NCI-H2107 treated with DMSO at 0.1 percent for 48 hours (cell line): ENCODE results near the gene PDZD4.

ENCODE experiments used
- DNase-seq: peaks from one replicate; lab custom pipeline; 2025; ENCODE audit not compliant: unreplicated experiment; lab: John Stamatoyannopoulos, UW

The PDZD4 gene, protein sequence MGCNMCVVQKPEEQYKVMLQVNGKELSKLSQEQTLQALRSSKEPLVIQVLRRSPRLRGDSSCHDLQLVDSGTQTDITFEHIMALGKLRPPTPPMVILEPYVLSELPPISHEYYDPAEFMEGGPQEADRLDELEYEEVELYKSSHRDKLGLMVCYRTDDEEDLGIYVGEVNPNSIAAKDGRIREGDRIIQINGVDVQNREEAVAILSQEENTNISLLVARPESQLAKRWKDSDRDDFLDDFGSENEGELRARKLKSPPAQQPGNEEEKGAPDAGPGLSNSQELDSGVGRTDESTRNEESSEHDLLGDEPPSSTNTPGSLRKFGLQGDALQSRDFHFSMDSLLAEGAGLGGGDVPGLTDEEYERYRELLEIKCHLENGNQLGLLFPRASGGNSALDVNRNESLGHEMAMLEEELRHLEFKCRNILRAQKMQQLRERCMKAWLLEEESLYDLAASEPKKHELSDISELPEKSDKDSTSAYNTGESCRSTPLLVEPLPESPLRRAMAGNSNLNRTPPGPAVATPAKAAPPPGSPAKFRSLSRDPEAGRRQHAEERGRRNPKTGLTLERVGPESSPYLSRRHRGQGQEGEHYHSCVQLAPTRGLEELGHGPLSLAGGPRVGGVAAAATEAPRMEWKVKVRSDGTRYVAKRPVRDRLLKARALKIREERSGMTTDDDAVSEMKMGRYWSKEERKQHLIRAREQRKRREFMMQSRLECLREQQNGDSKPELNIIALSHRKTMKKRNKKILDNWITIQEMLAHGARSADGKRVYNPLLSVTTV

GRCh38 chrX:153829799-153830639, at the start of gene PDZD4:
TSS of gene PDZD4 (minus strand) at chrX:153830544. CDS start at chrX:153830298, 246 bp downstream.
- no peak for DNase-seq

DNA sequence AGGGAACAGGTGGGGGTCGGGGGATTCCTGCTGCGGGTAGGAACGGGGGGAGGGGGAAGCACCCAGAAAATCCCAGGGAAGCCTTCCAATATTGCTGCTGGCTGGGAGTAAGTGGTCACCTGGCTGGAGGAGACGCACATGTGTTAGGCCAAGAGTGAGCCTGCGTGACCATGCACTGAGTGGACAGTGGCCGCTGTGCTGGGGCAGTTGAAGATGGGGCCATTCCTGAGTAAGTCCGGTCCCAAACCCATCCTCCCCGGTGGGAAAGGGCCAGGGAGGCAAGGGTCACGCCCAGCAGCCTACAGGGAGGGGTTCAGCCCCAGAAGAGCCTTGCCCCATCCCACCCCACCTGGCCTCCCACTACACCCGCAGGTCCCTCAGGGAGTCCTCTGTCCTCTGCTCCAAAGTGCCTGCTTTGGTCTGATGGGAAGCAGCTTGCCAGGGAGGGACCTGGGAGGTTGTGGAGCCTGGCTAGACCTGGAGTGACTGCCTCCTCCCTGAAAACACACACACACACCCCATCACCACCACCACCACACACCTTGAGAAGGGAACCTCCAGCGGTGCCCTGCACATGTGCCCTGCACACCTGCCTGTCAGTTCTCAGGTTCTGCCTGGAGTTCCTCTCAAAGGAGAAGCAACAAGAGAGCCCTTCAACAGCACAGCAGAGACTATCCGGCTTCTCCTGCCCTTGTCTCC, 49.5 kb upstream of the PDZD4 start:
- peak; percentile 83 for DNase-seq

DNA sequence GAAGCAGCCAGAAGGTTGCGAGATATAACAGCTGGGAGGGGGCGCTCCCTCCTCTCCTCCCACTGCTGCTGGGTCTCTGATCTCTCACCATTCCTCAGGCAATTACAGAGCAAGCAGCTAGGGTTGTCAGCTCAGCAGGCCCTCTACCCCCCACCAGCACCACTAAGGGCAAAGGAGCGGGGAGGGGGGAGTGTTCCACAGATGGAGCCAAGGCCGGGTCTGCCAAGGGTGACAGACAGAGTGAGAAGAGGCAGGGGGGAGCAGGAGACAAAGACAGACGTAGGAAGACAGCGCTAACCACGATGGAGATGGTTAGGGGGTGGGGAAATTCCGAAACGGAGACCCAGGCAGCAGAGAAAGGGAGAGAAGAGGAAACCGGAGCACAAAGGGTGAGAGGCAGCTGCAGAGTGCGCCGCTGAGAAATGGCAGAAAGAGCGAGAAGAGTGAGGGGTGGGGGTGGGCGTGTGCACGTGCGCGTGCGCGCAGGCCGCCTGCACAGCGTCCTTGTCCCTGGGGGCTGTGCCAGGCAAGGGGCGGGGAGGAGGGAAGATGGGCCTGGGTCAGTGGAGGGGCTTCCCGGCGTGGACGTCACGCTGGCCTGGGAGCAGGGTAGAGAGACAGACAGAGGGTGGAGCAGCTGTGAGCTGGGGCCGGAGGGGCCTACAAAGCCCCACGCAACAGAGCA, 48.8 kb upstream of the PDZD4 start:
- peak; percentile 96 for DNase-seq

- DNase-seq: no peak
These were observed 48.0 kb upstream of the PDZD4 start for GRCh38 chrX:153878345-153878744.

DNA sequence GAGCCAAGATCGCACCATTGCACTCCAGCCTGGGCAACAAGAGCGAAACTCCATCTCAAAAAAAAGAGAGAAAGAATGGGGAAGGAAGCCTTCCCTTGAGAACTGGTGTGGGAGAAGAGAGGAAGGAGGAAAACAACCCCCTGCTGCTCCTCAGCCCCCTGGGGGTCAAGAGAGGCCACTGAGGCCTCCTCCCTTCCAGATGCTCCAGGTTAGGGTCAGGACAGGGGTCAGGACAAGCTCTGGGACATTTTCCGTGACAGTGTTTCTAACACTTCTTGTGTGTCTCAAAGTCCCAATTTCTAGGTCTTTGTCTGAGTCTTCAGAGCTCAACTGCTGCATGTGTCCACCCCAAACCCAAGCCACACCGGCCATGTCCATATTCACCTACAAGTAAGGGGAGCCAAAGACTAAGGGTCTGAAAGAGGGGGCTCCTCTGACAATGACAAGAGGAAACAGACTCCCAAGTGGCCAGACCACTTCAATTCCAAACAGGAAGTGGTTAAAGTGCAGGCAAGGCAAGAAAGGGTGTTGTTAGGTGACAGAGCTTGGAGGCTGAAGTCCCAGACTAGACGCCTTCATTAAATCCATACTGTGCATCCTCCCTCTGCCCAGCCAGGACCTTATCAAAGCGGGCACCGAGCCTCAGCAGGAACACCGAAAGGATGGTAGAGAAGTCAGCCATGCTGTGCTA, 47.4 kb upstream of the PDZD4 start:
- DNase-seq: no peak

GRCh38 chrX:153876112-153876491, 45.8 kb upstream of the PDZD4 start:
- DNase-seq: no peak

DNA sequence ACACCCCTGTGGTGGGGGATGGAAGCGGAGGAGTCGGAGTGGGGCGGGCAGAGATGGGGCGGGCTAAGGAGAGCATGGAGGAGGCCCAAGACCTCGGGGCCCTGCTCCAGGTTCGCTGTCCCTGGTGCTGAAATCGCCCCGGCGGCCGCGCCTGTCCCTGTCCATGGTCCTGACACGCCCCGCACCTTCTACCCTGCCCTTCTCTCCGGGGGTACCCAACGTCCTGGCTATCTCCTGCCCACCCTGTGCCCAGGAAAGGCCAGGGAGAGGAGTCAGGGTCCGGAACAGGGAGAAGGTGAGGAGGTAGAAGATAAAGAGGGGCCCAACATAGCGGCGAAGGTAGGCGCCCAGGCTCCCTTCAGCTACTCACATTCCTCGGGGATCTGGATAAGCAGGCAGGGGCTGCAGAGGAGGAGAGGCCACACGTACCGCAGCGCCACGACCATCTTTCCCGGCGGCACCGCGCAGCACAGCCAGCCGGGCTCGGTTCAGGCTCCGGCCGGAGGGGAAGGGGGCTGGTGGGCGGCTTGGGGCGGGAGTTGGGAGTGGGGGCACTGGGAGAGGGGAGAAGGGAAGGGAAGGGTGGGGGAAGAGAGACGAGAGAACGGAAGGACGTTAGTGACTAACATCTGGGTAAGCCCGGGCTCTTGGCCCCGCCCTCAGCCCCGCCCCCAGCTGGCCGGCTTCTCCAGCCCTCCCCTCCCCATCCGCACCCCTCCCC, 45.2 kb upstream of the PDZD4 start:
- no peak for DNase-seq

- no peak for DNase-seq
These were observed 44.2 kb upstream of the PDZD4 start for GRCh38 chrX:153874366-153875125.

DNA sequence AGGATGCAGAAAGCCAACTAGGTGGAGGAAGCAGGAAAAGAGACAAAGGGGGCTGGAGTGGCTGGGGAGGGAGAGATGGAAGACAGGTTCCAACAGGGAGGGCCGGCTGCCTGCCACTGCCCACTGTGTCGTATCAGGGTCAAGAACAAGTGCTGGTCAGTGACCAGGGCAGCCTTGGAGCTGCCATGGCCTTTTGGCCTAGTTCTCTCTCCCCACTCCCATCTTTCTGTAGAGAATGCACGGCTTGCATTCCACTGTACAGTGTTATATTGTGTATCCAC, 43.7 kb upstream of the PDZD4 start:
- DNase-seq: no peak

DNA sequence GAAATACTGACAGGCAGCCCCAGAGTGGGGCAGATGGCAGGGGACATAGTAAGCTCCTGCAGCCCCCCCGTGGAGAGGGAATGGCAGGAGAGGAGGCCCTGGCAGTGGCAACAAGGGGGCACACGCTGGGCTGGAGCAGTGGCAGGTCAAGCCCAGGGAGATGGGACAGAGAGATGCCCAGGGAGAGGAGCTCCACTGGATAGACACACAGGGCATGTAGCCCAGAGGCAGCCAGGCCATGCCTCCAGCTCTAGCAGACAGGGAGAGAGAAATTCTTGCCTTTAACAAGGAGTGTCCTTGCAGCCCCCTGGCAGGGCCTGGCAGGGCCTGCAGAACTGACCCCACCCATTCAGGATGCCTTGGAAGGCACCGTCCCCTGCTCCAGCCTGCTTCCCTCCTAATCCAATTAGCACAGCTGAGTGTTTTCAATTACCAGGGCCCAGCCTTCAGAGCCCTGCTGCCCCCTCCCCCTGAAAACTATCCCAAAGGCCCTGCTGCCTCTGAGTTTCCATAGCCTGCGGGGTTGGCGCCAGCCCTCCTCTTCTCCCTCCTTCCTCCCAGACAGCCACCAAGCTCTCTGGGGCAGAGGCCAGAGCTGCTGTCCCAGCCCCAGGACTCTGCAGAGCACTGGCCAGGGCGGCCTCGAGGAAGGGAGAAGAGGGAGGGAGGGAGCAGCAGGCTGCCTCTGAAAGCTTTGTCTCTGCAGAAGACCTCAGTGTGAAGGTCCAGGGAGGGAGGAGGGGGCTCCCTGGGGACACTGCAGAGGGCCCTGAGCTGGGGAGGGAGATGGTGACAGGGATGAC, 43.1 kb upstream of the PDZD4 start:
- DNase-seq: no peak

DNA sequence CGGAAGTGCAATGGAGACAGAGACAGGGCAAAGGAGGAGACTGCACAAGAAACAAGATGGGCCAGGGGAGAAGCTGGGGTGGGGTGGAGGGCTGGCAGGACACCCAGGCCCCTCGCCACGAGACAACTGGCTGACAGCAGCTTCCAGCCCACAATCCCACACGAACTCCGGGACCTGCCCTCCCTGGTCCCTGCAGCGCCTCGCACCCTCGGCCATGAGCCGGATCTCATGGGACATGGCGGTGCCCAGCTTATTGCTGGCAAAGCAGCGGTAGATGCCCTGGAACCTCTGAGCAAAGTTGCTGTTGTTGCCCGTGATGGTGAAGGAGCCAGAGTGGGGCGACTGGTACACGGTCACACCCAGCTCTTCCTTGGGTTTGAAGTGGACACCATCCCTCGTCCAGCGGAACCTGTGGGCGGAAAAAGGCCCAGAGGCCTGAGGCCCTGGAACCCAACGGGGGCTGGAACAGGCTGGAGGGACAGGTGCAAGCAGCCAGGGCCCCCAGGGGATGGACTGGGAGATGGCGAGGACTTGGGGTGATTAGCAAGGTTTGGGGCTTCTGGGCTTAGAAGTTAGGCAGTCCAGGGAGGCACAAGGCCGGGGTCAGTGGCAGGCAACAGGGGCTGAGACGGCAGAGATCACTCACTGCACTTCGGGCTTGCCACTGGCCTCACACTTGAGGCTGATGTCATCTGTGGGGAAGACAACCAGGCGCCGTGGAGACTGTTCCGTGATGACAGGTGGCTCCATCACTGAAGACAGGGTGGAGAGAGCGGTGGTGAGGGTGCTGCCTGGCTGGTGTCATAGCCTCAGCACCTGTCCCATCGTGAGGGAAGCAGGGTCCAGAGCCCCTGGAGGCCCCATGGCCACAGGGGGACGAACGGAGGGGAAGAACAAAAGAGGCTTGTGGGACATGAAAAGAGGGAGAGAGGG, 41.9 kb upstream of the PDZD4 start:
- DNase-seq: no peak

DNA sequence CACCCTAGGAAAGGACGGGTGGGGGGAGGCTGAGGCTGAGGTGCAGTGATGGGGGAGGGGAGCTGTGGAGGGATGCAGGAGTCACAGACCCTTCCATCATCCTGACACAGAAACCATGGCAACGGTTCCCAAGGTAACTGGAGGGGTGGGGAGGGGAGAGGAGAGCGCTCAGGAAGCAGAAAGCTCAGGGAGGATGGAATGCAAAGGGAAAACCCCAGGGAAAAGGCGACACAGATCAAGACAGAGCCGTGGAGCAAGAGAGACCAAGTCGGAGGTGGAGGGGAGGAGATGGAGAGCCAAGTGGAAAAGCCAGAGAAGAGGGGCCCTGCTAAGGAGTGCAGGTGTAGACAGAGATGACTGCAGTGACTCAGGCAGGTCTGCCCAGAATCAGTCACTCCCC, 41.1 kb upstream of the PDZD4 start:
- DNase-seq: no peak

GRCh38 chrX:153870791-153871360, 40.5 kb upstream of the PDZD4 start:
- no peak for DNase-seq

DNA sequence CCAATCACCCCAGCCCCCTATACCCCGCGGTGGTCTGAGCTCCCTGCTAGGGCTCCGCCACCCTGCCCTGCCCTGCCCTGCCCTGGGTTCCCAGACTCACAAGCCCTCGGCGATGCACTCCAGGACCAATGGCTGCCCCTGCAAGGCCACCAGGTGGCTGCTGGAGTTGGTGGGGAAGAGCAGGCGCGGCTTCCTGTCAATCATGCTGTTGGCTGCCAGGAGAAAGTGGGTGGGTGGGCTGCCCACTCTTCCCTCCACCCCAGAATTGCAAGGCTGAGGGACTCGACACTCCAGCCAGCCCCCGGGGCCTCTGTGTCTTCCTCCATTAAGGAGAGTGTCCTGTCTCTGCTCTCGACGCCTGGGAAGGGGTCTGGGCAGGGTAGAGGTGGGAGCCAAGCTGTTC, 39.9 kb upstream of the PDZD4 start:
- DNase-seq: no peak

DNA sequence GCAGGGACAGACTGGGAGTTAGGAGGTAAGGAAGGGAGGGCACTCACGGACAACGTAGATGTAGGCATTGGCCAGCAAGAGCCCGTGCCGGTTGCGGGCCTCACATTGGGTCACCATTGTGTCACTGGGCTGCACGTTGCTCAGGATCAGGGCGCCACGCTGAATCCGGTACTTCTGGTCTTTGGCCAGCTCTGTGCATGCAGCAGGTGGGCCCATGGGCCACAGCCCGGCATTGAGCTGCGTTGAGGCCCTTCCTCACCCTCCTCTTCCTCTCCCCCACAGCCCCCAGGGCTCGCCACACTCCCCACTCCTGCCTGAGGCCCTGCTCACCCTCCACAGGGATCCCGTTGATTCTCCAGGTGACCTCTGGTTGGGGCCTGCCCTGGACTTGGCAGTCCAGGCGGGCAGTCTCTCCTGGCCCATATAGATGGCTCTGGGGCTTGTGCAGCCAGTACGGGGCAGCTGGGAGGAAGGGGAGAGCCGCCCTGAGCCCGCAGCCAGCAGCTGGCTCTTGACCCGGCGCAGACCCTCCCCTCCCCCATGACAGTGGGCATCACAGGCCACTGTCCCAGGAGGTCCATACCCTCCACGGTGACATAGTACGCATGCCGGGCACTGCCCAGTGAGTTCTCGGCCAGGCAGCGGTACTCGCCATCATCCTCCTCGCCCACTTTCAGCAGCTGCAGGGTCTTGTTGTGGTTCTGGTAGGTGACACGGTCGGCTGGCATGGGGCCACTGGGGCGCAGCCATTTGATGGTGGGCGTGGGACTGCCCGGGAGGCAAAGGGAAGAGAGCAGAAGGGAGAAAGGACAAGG, 39.3 kb upstream of the PDZD4 start:
- no peak for DNase-seq
